B cell (primary cell): Measurements from ENCODE around the gene CREG1. TPM values are rescaled to one million over a fixed set of nuclear protein-coding genes. Genes with fewer than 3 reads are reported as not detected.
"Not testable (repeated sequence)": the region's sequence is repeated elsewhere in the genome, so short reads cannot be mapped to it uniquely, and the experiment has no call there.

Experiments used
- ATAC-seq: fragments of 200-7000 bp; cut with Tn5 transposase; one replicate; pipeline ENCODE4 v1.10.0; 2021; ENCODE audit warnings: low read depth, mild to moderate bottlenecking, moderate number of reproducible peaks, moderate library complexity
- CTCF ChIA-PET: fragments of 350-600 bp; sonication (Branson Sonifier 250); formaldehyde crosslinking; loops from one replicate; lab custom pipeline; 2021; ENCODE audit warnings: antibody characterized with exemption, inconsistent platforms; lab: Charles Lee
- POLR2A ChIA-PET: fragments of 350-600 bp; sonication (Branson Sonifier 250); formaldehyde crosslinking; loops from one replicate; lab custom pipeline; 2021; ENCODE audit warnings: antibody characterized with exemption; lab: Charles Lee
- DNase-seq: peaks from one replicate; pipeline ENCODE4 v3.0.0; 2013
- H2AFZ ChIP-seq: 2 replicates; pipeline ENCODE4 v1.6.1; 2012; ENCODE audit warnings: mild to moderate bottlenecking, low read depth, low read length; ENCODE audit not compliant: insufficient read depth, poor library complexity, severe bottlenecking
- H3K27ac ChIP-seq, 2 donors: 1 replicate in 1 of 2; 2 replicates in 1 of 2; pipeline ENCODE4 v1.5.1; 2012 to 2013; ENCODE audit warnings: low read length in 2 of 2, mild to moderate bottlenecking in 2 of 2, moderate library complexity in 1 of 2
- H3K27me3 ChIP-seq, 4 experiments: fragments of 200-600 bp in 1 of 4; sonication (generic) in 1 of 4; replicated peaks in 1 of 4; 1 replicate in 2 of 4; 2 replicates in 2 of 4; pipeline versions ENCODE4 v1.6.1 to v1.7.0; 2013 to 2016; ENCODE audit warnings: low read length in 3 of 4, mild to moderate bottlenecking in 2 of 4, mixed read lengths in 1 of 4, moderate library complexity in 1 of 4; ENCODE audit not compliant: insufficient read depth in 4 of 4, control insufficient read depth in 3 of 4; ENCODE audit errors: control extremely low read depth in 1 of 4
- H3K36me3 ChIP-seq, 2 experiments: replicated peaks in 1 of 2; 1 replicate in 1 of 2; 2 replicates in 1 of 2; pipeline versions ENCODE4 v1.6.1 to v1.7.1; 2013; ENCODE audit warnings: low read length in 1 of 2; ENCODE audit not compliant: insufficient read depth in 2 of 2, control insufficient read depth in 1 of 2; ENCODE audit errors: control extremely low read depth in 1 of 2, extremely low read depth in 1 of 2
- H3K4me1 ChIP-seq, 2 donors: fragments of 200-600 bp in 1 of 2; sonication (generic) in 1 of 2; 1 replicate in 1 of 2; 2 replicates in 1 of 2; pipeline versions ENCODE4 v1.5.1 to v1.6.1; 2013 to 2017; ENCODE audit warnings: low read length in 2 of 2; ENCODE audit not compliant: control insufficient read depth in 2 of 2, insufficient read depth in 2 of 2
- H3K4me2 ChIP-seq: replicated peaks from 2 replicates; pipeline ENCODE3; 2012; ENCODE audit warnings: mild to moderate bottlenecking, low read depth, low read length; ENCODE audit not compliant: poor library complexity, severe bottlenecking
- H3K4me3 ChIP-seq, 5 experiments: fragments of 200-600 bp in 1 of 5; sonication (generic) in 1 of 5; 1 replicate in 3 of 5; 2 replicates in 2 of 5; pipeline versions ENCODE4 v1.5.1 to v1.7.0; 2011 to 2016; ENCODE audit warnings: low read length in 4 of 5, mild to moderate bottlenecking in 4 of 5, low read depth in 2 of 5, control low read depth in 1 of 5, moderate library complexity in 1 of 5; ENCODE audit not compliant: insufficient read depth in 1 of 5; ENCODE audit errors: control extremely low read depth in 1 of 5, extremely low read depth in 1 of 5
- H3K79me2 ChIP-seq: fragments of 200-600 bp; sonication (generic); one replicate; pipeline ENCODE4 v1.6.0; 2016; ENCODE audit warnings: low read length; ENCODE audit not compliant: control insufficient read depth, insufficient read depth
- H3K9ac ChIP-seq: fragments of 200-600 bp; sonication (generic); 2 replicates; pipeline ENCODE4 v1.6.1; 2017; ENCODE audit warnings: mild to moderate bottlenecking, low read length, moderate library complexity
- H3K9me3 ChIP-seq, 3 donors: one replicate each; pipeline versions ENCODE4 v1.6.1 to v1.7.1; 2013; ENCODE audit warnings: low read length in 2 of 3; ENCODE audit not compliant: control insufficient read depth in 2 of 3, insufficient read depth in 1 of 3; ENCODE audit errors: control extremely low read depth in 1 of 3
- H4K20me1 ChIP-seq: 2 replicates; pipeline ENCODE4 v1.6.0; 2012; ENCODE audit warnings: mild to moderate bottlenecking, low read length; ENCODE audit not compliant: insufficient read depth, control insufficient read depth, poor library complexity, severe bottlenecking
- H3K27ac Mint-ChIP-seq: one replicate; pipeline ENCODE4 v1.8.0; 2021; ENCODE audit warnings: mixed read lengths
- H3K27me3 Mint-ChIP-seq: one replicate; pipeline ENCODE4 v1.8.0; 2021; ENCODE audit warnings: mixed read lengths
- H3K4me1 Mint-ChIP-seq: one replicate; pipeline ENCODE4 v1.8.0; 2021; ENCODE audit warnings: mixed read lengths
- H3K4me3 Mint-ChIP-seq: one replicate; pipeline ENCODE4 v1.8.0; 2021; ENCODE audit warnings: mixed read lengths
- H3K9me3 Mint-ChIP-seq: one replicate; pipeline ENCODE4 v1.8.0; 2022; ENCODE audit warnings: mixed read lengths; ENCODE audit not compliant: insufficient read depth
- EZH2 ChIP-seq: IDR thresholded peaks from 2 replicates; pipeline ENCODE4 v1.6.1; 2012; ENCODE audit warnings: borderline replicate concordance, low read depth, mild to moderate bottlenecking, moderate library complexity, low read length; ENCODE audit not compliant: insufficient read depth, poor library complexity, severe bottlenecking
- WGBS: methylation state at CpG from one replicate; pipeline ENCODE4 v1.1.5; 2013; ENCODE audit warnings: missing lambda C conversion rate; ENCODE audit not compliant: insufficient coverage; 5-methylcytosine and 5-hydroxymethylcytosine counted together
- intact Hi-C: fragments of 100-400 bp; cut with micrococcal nuclease; formaldehyde crosslinking; loops from one replicate; pipeline ENCODE4 v1.10.0; 2022
- polyA plus RNA-seq: library from polyadenylated mRNA; depleted of rRNA; stranded (reverse); fragments of >200 nt; gene quantifications from 2 replicates; pipeline ENCODE4 v1.2.3, GENCODE V29; 2012
- total RNA-seq, 2 donors: library from RNA; stranded (reverse); fragments of 120-200 nt in 1 of 2; gene quantifications; 1 replicate in 1 of 2; 2 replicates in 1 of 2; pipeline versions ENCODE4 v1.2.3 to v1.2.4, GENCODE V29; 2013 to 2022
- TF ChIP-seq, protein P1 (sequence below): fragments of 200-600 bp; IDR thresholded peaks from one replicate; pipeline ENCODE4 v1.8.0; 2022; ENCODE audit warnings: antibody characterized with exemption, mild to moderate bottlenecking

The CREG1 gene
- total and polyA plus RNA-seq, 2 donors (not counting 1 experiment from before 2014, with no cell fraction given): 7.5 to 8.4 TPM

DNA sequence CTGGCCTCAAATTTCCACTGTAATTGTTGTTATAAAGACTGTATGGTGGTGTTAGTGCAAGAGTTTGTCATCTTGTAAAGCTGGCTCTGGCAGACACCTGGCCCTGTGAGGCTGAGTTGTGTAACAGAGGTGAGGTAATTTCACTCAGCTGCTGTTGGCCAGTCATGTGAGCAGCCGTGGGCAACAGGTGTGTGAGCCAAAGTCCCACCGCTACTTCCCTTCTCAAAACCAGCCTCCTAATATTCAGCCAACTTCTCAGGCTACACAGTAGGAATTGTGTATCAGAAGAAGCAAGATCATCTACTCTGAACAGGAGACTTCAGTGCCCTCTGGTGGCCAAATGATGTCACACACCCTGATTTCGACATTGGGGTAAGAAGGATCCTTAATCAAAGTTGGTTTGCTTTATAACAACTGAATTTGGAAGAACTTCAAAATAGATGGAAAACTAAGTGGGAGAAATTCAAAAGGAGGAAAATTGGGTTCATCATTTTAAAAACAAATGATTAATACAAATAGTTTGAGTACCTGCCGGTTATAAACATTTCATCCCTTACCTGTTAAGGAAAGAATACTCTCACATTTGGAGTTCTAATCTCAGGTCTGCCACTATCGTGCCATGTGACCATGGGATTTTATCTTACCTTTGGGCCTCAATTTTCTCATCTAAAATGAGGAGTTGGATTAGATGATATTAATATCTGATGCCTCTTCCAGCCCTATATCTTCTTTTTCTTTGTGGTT is 2.6 kb upstream of the CREG1 start:
- no peak overlapping the region for H3K4me3 Mint-ChIP-seq
- no peaks in the 10 kb centered on the region for H3K9me3 ChIP-seq
- no peak overlapping the region for H2AFZ ChIP-seq
- H3K9me3 Mint-ChIP-seq: no peaks in the 10 kb centered on the region
- H3K9ac ChIP-seq: no peak overlapping the region
- ATAC-seq (peak; percentile 23), DNase-seq (peak; percentile 82)
- H3K27ac Mint-ChIP-seq: no peak overlapping the region
- POLR2A ChIA-PET: interaction anchor here (0.6 kb wide), 1 partner anchor 494 kb away, joined by 3 read pairs; no protein-coding TSS in a partner anchor
- 0% methylated on average over 1 of the region's 5 CpGs for WGBS
- intact Hi-C loops: loop anchor here (1.0 to 10.0 kb wide), 5 partner anchors 132 to 641 kb away; partner anchors contain the start of genes DCAF6 and MPC2
- TF ChIP-seq EZH2: no peak
- TF ChIP-seq, protein P1, sequence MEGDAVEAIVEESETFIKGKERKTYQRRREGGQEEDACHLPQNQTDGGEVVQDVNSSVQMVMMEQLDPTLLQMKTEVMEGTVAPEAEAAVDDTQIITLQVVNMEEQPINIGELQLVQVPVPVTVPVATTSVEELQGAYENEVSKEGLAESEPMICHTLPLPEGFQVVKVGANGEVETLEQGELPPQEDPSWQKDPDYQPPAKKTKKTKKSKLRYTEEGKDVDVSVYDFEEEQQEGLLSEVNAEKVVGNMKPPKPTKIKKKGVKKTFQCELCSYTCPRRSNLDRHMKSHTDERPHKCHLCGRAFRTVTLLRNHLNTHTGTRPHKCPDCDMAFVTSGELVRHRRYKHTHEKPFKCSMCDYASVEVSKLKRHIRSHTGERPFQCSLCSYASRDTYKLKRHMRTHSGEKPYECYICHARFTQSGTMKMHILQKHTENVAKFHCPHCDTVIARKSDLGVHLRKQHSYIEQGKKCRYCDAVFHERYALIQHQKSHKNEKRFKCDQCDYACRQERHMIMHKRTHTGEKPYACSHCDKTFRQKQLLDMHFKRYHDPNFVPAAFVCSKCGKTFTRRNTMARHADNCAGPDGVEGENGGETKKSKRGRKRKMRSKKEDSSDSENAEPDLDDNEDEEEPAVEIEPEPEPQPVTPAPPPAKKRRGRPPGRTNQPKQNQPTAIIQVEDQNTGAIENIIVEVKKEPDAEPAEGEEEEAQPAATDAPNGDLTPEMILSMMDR: peak; percentile 93
- peaks cover 10 to 23% of the 10 kb centered on the region in 2 donors for H3K4me1 ChIP-seq
- H3K27ac ChIP-seq: no peak overlapping the region
- no peaks in the 10 kb centered on the region for H3K79me2 ChIP-seq
- H4K20me1 ChIP-seq: no peaks in the 10 kb centered on the region
- no peak overlapping the region for H3K4me2 ChIP-seq
- no peaks in the 10 kb centered on the region for H3K27me3 ChIP-seq
- no peak overlapping the region for H3K4me3 ChIP-seq
- CTCF ChIA-PET: interaction anchor here (0.8 to 5.2 kb wide), 27 partner anchors 8 to 497 kb away, joined by 3 to 40 read pairs (median 4); no protein-coding TSS in a partner anchor
- H3K4me1 Mint-ChIP-seq: peaks cover 23% of the 10 kb centered on the region
- H3K27me3 Mint-ChIP-seq: no peaks in the 10 kb centered on the region
- no peaks in the 10 kb centered on the region for H3K36me3 ChIP-seq

DNA sequence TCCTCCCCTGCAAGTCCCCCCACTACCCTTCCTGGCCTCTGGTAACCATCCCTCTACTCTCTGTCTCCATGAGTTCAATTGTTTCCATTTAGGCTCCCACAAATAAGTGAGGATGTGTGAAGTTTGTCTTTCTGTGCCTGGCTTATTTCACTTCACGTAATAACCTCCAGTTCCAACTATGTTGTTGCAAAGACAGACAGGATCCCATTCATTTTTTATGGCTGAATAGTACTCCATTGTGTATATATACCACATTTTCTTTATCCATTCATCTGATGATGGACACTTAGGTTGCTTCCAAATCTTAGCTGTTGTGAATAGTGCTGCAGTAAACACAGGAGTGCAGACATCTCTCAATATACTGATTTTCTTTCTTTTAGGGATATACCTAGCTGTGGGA is 1.5 kb upstream of the CREG1 start:
- H3K79me2 ChIP-seq, H3K27me3 ChIP-seq, POLR2A ChIA-PET, H3K4me2 ChIP-seq, H3K27ac Mint-ChIP-seq, DNase-seq, H3K27ac ChIP-seq, H2AFZ ChIP-seq, H3K9me3 Mint-ChIP-seq, H3K9ac ChIP-seq, H3K4me3 ChIP-seq, H3K27me3 Mint-ChIP-seq, H3K36me3 ChIP-seq, H4K20me1 ChIP-seq, ATAC-seq, H3K9me3 ChIP-seq: not testable (repeated sequence)
- CTCF ChIA-PET: interaction anchor here (0.6 to 5.2 kb wide), 21 partner anchors 9 to 496 kb away, joined by 3 to 40 read pairs (median 4); no protein-coding TSS in a partner anchor
- H3K4me3 Mint-ChIP-seq: peak overlapping the region; percentile 51
- intact Hi-C loops: loop anchor here (10.0 kb wide), 2 partner anchors 380 to 640 kb away; partner anchors contain the start of genes DCAF6 and MPC2
- peaks cover 10 to 23% of the 10 kb centered on the region in 2 donors for H3K4me1 ChIP-seq
- WGBS: no CpG with 5 or more reads among the region's 1 CpG
- peaks cover 23% of the 10 kb centered on the region for H3K4me1 Mint-ChIP-seq
